IMR-90 (cell line): Measurements from ENCODE around the gene CD6. TPM values are rescaled to one million over a fixed set of nuclear protein-coding genes. Genes with fewer than 3 reads are reported as not detected.

Experiments
- ATAC-seq: fragments of 200-7000 bp; cut with Tn5 transposase; 2 replicates; pipeline ENCODE4 v1.9.1; 2020; ENCODE audit warnings: low read depth, mild to moderate bottlenecking, moderate library complexity
- BruUV-seq: library from RNA; stranded (reverse); fragments of 400-500 nt; replicated peaks from 2 replicates; lab custom pipeline; 2021; lab: Mats Ljungman, UMichigan
- CTCF ChIA-PET: fragments of 300-600 bp; formaldehyde crosslinking; extraction: SDS; loops from one replicate; lab custom pipeline; 2021; ENCODE audit warnings: antibody characterized with exemption; lab: Yijun Ruan, JAX
- POLR2A ChIA-PET: fragments of 300-600 bp; sonication (Branson Sonifier 250); formaldehyde crosslinking; loops from one replicate; lab custom pipeline; 2022; ENCODE audit warnings: antibody characterized with exemption; ENCODE audit not compliant: unreplicated experiment; lab: Charles Lee
- DNase-seq: peaks from one replicate; pipeline ENCODE4 v3.0.0; 2013
- H2AFZ ChIP-seq: replicated peaks from 2 replicates; pipeline ENCODE3; 2013; ENCODE audit warnings: low read length, mild to moderate bottlenecking; ENCODE audit not compliant: poor library complexity
- H2AK5ac ChIP-seq: 2 replicates; pipeline ENCODE4 v1.6.1; 2013; ENCODE audit warnings: low read depth, low read length, inconsistent platforms
- H2AK9ac ChIP-seq: replicated peaks from 2 replicates; pipeline ENCODE3; 2013; ENCODE audit warnings: mild to moderate bottlenecking, low read depth, low read length, moderate library complexity; ENCODE audit not compliant: poor library complexity
- H2BK120ac ChIP-seq: 2 replicates; pipeline ENCODE4 v1.6.1; 2013; ENCODE audit warnings: low read depth, low read length, inconsistent platforms
- H2BK15ac ChIP-seq: 3 replicates; pipeline ENCODE4 v1.6.1; 2013; ENCODE audit warnings: low read depth, low read length, inconsistent platforms
- H2BK20ac ChIP-seq: 2 replicates; pipeline ENCODE4 v1.6.1; 2013; ENCODE audit warnings: low read depth, mild to moderate bottlenecking, inconsistent platforms, low read length, moderate library complexity
- H2BK5ac ChIP-seq: 2 replicates; pipeline ENCODE4 v1.6.1; 2013; ENCODE audit warnings: mild to moderate bottlenecking, low read depth, low read length, inconsistent platforms; ENCODE audit not compliant: poor library complexity, severe bottlenecking
- H3K14ac ChIP-seq: replicated peaks from 2 replicates; pipeline ENCODE4 v1.6.1; 2013; ENCODE audit warnings: low read depth, low read length, inconsistent platforms
- H3K18ac ChIP-seq: 2 replicates; pipeline ENCODE4 v1.6.1; 2013; ENCODE audit warnings: low read depth, low read length, control low read depth
- H3K23ac ChIP-seq: 2 replicates; pipeline ENCODE4 v1.6.1; 2013; ENCODE audit warnings: low read depth, low read length, inconsistent platforms
- H3K27ac ChIP-seq: 2 replicates; pipeline ENCODE4 v1.5.1; 2013; ENCODE audit warnings: mild to moderate bottlenecking, control low read depth, low read length; ENCODE audit not compliant: insufficient read depth
- H3K27me3 ChIP-seq: 2 replicates; pipeline ENCODE4 v1.6.1; 2013; ENCODE audit warnings: low read length; ENCODE audit not compliant: control insufficient read depth, insufficient read depth
- H3K36me3 ChIP-seq: 2 replicates; pipeline ENCODE4 v1.6.1; 2013; ENCODE audit warnings: low read length, mixed read lengths; ENCODE audit not compliant: control insufficient read depth, insufficient read depth
- H3K4ac ChIP-seq: 2 replicates; pipeline ENCODE4 v1.6.1; 2013; ENCODE audit warnings: low read depth, low read length, inconsistent platforms
- H3K4me1 ChIP-seq: 2 replicates; pipeline ENCODE4 v1.6.1; 2013; ENCODE audit warnings: low read length, mixed read lengths; ENCODE audit not compliant: control insufficient read depth, insufficient read depth
- H3K4me2 ChIP-seq: 2 replicates; pipeline ENCODE4 v1.6.1; 2013; ENCODE audit warnings: low read depth, mild to moderate bottlenecking, control low read depth, low read length, moderate library complexity
- H3K4me3 ChIP-seq: 2 replicates; pipeline ENCODE4 v1.5.1; 2013; ENCODE audit warnings: low read depth, mild to moderate bottlenecking, control low read depth, low read length, moderate library complexity; ENCODE audit not compliant: insufficient read depth
- H3K56ac ChIP-seq: 2 replicates; pipeline ENCODE4 v1.6.1; 2013; ENCODE audit warnings: low read length, inconsistent platforms; ENCODE audit not compliant: insufficient read depth; ENCODE audit errors: extremely low read depth
- H3K79me1 ChIP-seq, 2 experiments: 2 replicates each; pipeline ENCODE4 v1.6.1; 2013; ENCODE audit warnings: low read length in 2 of 2, inconsistent platforms in 1 of 2, low read depth in 1 of 2
- H3K9ac ChIP-seq: 2 replicates; pipeline ENCODE4 v1.6.1; 2013; ENCODE audit warnings: low read depth, low read length, control low read depth
- H3K9me1 ChIP-seq: 2 replicates; pipeline ENCODE4 v1.6.1; 2013; ENCODE audit warnings: low read length, inconsistent platforms; ENCODE audit not compliant: insufficient read depth
- H3K9me3 ChIP-seq: 2 replicates; pipeline ENCODE4 v1.6.1; 2013; ENCODE audit warnings: low read length; ENCODE audit not compliant: control insufficient read depth, insufficient read depth
- H4K20me1 ChIP-seq: 2 replicates; pipeline ENCODE4 v1.6.1; 2013; ENCODE audit warnings: low read length, inconsistent platforms; ENCODE audit not compliant: insufficient read depth
- H4K5ac ChIP-seq: 2 replicates; pipeline ENCODE4 v1.6.1; 2013; ENCODE audit warnings: mild to moderate bottlenecking, low read depth, low read length, control low read depth
- H4K8ac ChIP-seq, 2 experiments: 2 replicates each; pipeline ENCODE4 v1.6.1; 2013; ENCODE audit warnings: low read depth in 2 of 2, low read length in 2 of 2, control low read depth in 1 of 2, inconsistent platforms in 1 of 2
- H4K91ac ChIP-seq: 2 replicates; pipeline ENCODE4 v1.6.1; 2013; ENCODE audit warnings: low read depth, low read length, inconsistent platforms; ENCODE audit not compliant: insufficient read depth
- BHLHE40 ChIP-seq: fragments of 150-350 bp; IDR thresholded peaks from 2 replicates; pipeline ENCODE4 v1.6.1; 2016; ENCODE audit warnings: mild to moderate bottlenecking, low read depth, low read length
- MAFK ChIP-seq: IDR thresholded peaks from 2 replicates; pipeline ENCODE4 v1.6.1; 2012; ENCODE audit warnings: low read depth, low read length, improper control_type of control experiment
- MXI1 ChIP-seq: IDR thresholded peaks from 2 replicates; pipeline ENCODE4 v1.6.1; 2012; ENCODE audit warnings: low read depth, mild to moderate bottlenecking, low read length, moderate library complexity, borderline replicate concordance
- NFE2L2 ChIP-seq: fragments of 150-350 bp; IDR thresholded peaks from 2 replicates; pipeline ENCODE4 v1.6.1; 2016; ENCODE audit warnings: low read depth, mild to moderate bottlenecking, low read length
- RAD21 ChIP-seq: IDR thresholded peaks from 2 replicates; pipeline ENCODE4 v1.6.1; 2012; ENCODE audit warnings: low read length, improper control_type of control experiment
- RCOR1 ChIP-seq: IDR thresholded peaks from 2 replicates; pipeline ENCODE4 v1.6.1; 2012; ENCODE audit warnings: mild to moderate bottlenecking, low read length, improper control_type of control experiment; ENCODE audit not compliant: insufficient replicate concordance
- SMC3 ChIP-seq: fragments of 150-350 bp; IDR thresholded peaks from 2 replicates; pipeline ENCODE4 v1.6.1; 2016; ENCODE audit warnings: low read depth, mild to moderate bottlenecking, antibody characterized with exemption, low read length, moderate library complexity
- WGBS, 2 experiments: methylation state at CpG; one replicate each; pipeline versions ENCODE4 v1.1.5 to v1.1.7; 2013; ENCODE audit warnings: missing lambda C conversion rate in 2 of 2; ENCODE audit not compliant: insufficient read length in 1 of 2; ENCODE audit errors: extremely low coverage in 2 of 2; 5-methylcytosine and 5-hydroxymethylcytosine counted together
- dilution Hi-C: fragments of 300-500 bp; cut with HindIII; formaldehyde crosslinking; loops from one replicate; pipeline ENCODE4 v1.14.3; 2018; ENCODE audit warnings: low sequenced_read_pairs; ENCODE audit not compliant: unreplicated experiment
- in situ Hi-C: fragments of 300-500 bp; cut with MboI; formaldehyde crosslinking; loops from 3 replicates; pipeline ENCODE4 v1.14.3; 2019; ENCODE audit warnings: low sequenced_read_pairs, inconsistent platforms, mixed read lengths
- intact Hi-C: fragments of 100-400 bp; cut with micrococcal nuclease; formaldehyde crosslinking; loops from 2 replicates; pipeline ENCODE4 v1.10.0; 2022
- polyA plus RNA-seq, 3 experiments: library from polyadenylated mRNA; depleted of rRNA; stranded (reverse); fragments of >200 nt; gene quantifications; 2 replicates each; pipeline ENCODE4 v1.2.3, GENCODE V29; 2012; ENCODE audit warnings: low replicate concordance in 1 of 3
- total RNA-seq: library from RNA; depleted of rRNA; stranded (reverse); fragments of >200 nt; gene quantifications from 2 replicates; pipeline ENCODE4 v1.2.3, GENCODE V29; 2012
- TF ChIP-seq, protein P1 (sequence below): fragments of 150-350 bp; IDR thresholded peaks from 2 replicates; pipeline ENCODE4 v1.6.1; 2017; ENCODE audit warnings: mild to moderate bottlenecking, antibody characterized with exemption, low read length, low read depth
- TF ChIP-seq, protein P2 (sequence below): fragments of 150-350 bp; IDR thresholded peaks from 2 replicates; pipeline ENCODE4 v1.6.1; 2016; ENCODE audit warnings: low read depth, mild to moderate bottlenecking, low read length, moderate library complexity, borderline replicate concordance

CD6 gene
- total and polyA plus RNA-seq, 2 of the 4 experiments (the other 2 are of a cell fraction): not detected

DNA sequence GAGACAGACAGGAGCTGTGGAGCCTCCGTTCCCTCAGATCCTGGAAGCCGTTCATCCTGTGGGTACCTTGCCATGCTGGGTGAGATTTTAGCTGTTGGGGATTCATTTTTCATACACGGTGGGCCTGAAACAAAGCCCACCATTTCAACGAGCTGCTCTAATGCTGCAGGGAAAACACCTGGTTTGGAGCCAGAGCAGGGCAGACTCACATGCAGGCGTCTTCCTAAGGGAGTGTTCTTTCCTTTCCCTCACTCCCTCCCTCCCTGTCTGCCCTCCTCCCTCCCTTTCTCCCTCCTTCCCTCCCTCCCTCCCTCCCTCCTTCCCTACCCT is 52.5 kb downstream of the CD6 start (continued):
- TF ChIP-seq, protein P1, sequence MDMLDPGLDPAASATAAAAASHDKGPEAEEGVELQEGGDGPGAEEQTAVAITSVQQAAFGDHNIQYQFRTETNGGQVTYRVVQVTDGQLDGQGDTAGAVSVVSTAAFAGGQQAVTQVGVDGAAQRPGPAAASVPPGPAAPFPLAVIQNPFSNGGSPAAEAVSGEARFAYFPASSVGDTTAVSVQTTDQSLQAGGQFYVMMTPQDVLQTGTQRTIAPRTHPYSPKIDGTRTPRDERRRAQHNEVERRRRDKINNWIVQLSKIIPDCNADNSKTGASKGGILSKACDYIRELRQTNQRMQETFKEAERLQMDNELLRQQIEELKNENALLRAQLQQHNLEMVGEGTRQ: no peak
- TF ChIP-seq RAD21 (no peak), NFE2L2 (no peak)

DNA sequence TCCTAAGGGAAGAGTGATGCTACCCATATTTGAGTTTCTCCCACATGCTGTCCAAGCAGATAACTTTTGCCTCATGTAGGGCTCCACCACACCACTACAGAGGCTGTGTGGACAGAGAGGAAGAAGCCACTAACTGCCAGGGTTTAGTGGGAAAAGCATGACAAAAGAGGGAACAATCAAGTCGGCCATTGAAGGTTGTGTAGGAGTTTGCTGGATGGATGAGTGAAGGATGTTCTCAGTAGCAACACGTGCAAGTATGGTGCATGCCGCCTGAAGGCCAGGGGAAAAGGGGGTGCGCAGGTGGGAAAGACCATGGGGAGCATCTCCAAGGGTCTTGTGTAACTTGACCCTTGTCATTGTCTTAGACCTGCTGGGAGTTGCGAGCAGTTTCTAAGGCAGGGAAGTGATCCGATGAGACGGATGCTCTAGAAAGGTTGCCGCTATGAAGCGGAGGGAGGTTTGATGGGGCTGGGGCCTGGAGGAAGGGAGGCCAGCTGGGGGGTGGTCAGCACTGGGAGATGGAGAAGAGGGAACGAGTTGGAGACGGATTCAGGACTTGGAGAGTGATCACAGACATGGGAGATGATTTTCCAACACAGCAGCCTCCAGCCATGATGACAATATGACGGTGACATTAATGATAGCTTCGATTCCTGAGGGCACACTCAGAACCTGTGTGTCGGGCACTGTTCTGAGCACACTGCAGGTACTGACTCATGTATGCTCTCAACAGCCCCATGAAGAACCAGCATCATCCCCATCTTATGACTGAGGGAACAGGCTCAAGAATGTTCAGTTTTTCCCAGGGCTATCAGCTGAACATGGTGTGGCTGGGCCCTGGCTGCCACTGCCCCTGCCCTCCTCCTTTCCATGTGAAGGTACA is 53.7 kb downstream of the CD6 start:
- CTCF ChIA-PET: no interaction called here
- no peak for ATAC-seq

More for the DNA sequence above, 53.7 kb downstream of the CD6 start:
- Histone ChIP-seq H2BK15ac (no peak overlapping the region), H3K23ac (no peak overlapping the region), H3K36me3 (no peaks in the 10 kb centered on the region), H2BK5ac (no peak overlapping the region), H2AFZ (peak overlapping the region; percentile 37), H3K4me2 (no peak overlapping the region), H3K79me1 (no peaks in the 10 kb centered on the region), H4K20me1 (no peaks in the 10 kb centered on the region; the same call in 1 of the 2 replicates), H2AK5ac (no peak overlapping the region), H3K4me1 (no peaks in the 10 kb centered on the region), H4K5ac (no peak overlapping the region), H4K91ac (no peak overlapping the region), H3K4ac (no peak overlapping the region), H3K9me3 (no peaks in the 10 kb centered on the region), H3K9ac (no peak overlapping the region), H4K8ac (no peak overlapping the region), H3K14ac (no peak overlapping the region), H3K4me3 (no peak overlapping the region), H3K56ac (no peak overlapping the region), H2BK120ac (no peak overlapping the region), H3K27ac (no peak overlapping the region), H3K9me1 (no peaks in the 10 kb centered on the region), H3K18ac (no peak overlapping the region), H2BK20ac (no peak overlapping the region), H2AK9ac (no peak overlapping the region), H3K27me3 (peaks cover 46% of the 10 kb centered on the region)
- TF ChIP-seq SMC3 (no peak), MAFK (no peak), MXI1 (no peak), RAD21 (no peak), NFE2L2 (no peak), BHLHE40 (no peak), RCOR1 (no peak)
- TF ChIP-seq, protein P2, sequence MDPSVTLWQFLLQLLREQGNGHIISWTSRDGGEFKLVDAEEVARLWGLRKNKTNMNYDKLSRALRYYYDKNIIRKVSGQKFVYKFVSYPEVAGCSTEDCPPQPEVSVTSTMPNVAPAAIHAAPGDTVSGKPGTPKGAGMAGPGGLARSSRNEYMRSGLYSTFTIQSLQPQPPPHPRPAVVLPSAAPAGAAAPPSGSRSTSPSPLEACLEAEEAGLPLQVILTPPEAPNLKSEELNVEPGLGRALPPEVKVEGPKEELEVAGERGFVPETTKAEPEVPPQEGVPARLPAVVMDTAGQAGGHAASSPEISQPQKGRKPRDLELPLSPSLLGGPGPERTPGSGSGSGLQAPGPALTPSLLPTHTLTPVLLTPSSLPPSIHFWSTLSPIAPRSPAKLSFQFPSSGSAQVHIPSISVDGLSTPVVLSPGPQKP: no peak
- BruUV-seq: no TSS peak
- in situ Hi-C loops: no loop called here
- POLR2A ChIA-PET: no interaction called here
- intact Hi-C loops: no loop called here
- 55% methylated on average over 9 of the region's 14 CpGs; no CpG with 5 or more reads in 1 of the 2 experiments for WGBS, 2 experiments
- DNase-seq: no peak
- dilution Hi-C loops: no loop called here
